C4-2B (cell line): Measurements from ENCODE around the gene MIEF1.

Experiments used
- H3K27ac ChIP-seq: fragments of 450-650 bp; 2 replicates; pipeline ENCODE4 v1.5.1; 2017
- ZFX ChIP-seq: fragments of 450-650 bp; IDR thresholded peaks from 2 replicates; pipeline ENCODE4 v1.6.1; 2017
- TF ChIP-seq, protein P1 (sequence below): fragments of 450-650 bp; conservative IDR thresholded peaks from 2 replicates; pipeline ENCODE4 v1.5.1; 2017; ENCODE audit warnings: mild to moderate bottlenecking

Gene MIEF1

DNA sequence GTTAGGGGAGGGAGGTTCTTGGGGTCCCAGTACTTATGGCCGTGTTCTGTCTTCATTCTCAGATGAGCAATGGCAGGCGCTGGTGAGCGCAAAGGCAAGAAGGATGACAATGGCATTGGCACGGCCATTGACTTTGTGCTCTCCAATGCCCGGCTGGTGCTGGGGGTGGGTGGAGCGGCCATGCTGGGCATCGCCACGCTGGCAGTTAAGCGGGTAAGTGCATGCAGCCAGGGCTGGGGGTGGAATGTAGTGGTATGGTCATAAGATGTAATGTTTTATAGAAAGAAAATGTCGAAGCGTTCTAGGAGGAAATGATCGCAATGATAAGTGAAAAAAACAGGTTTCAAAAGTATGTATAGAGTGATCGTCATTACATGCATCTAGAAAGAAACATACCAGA, 9.1 kb downstream of the MIEF1 start:
- H3K27ac ChIP-seq = no peak overlapping the region
- TF ChIP-seq ZFX = no peak
- TF ChIP-seq, protein P1, sequence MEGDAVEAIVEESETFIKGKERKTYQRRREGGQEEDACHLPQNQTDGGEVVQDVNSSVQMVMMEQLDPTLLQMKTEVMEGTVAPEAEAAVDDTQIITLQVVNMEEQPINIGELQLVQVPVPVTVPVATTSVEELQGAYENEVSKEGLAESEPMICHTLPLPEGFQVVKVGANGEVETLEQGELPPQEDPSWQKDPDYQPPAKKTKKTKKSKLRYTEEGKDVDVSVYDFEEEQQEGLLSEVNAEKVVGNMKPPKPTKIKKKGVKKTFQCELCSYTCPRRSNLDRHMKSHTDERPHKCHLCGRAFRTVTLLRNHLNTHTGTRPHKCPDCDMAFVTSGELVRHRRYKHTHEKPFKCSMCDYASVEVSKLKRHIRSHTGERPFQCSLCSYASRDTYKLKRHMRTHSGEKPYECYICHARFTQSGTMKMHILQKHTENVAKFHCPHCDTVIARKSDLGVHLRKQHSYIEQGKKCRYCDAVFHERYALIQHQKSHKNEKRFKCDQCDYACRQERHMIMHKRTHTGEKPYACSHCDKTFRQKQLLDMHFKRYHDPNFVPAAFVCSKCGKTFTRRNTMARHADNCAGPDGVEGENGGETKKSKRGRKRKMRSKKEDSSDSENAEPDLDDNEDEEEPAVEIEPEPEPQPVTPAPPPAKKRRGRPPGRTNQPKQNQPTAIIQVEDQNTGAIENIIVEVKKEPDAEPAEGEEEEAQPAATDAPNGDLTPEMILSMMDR = no peak

DNA sequence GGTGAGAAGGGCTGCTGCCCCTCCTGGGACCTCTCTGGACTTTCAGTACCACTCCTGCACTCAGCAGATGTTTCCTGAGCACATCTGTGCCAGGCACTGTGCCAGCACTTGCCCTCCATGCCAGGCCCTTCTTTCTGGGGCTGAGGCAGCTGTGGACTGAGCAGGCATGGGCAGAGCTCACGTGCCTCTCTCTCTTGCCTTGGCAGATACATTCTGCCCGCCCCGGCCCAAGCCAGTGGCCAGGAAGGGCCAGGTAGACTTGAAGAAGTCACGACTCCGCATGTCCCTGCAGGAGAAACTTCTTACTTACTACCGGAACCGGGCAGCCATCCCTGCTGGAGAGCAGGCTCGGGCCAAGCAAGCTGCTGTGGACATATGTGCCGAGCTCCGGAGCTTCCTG, 9.9 kb downstream of the MIEF1 start:
- H3K27ac ChIP-seq = no peak overlapping the region
- TF ChIP-seq, protein P1 = no peak
- no peak for TF ChIP-seq ZFX

DNA sequence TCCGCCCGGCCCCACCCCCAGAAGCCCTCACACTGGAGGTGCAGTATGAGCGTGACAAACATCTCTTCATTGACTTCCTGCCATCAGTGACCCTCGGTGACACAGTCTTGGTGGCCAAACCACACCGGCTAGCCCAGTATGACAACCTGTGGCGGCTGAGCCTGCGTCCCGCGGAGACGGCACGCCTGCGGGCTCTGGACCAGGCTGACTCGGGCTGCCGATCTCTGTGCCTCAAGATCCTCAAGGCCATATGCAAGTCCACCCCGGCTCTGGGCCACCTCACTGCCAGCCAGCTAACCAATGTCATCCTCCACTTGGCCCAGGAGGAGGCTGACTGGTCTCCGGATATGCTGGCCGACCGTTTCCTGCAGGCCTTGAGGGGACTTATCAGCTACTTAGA, 11.7 kb downstream of the MIEF1 start:
- TF ChIP-seq, protein P1 = no peak
- no peak for TF ChIP-seq ZFX
- H3K27ac ChIP-seq = no peak overlapping the region

DNA sequence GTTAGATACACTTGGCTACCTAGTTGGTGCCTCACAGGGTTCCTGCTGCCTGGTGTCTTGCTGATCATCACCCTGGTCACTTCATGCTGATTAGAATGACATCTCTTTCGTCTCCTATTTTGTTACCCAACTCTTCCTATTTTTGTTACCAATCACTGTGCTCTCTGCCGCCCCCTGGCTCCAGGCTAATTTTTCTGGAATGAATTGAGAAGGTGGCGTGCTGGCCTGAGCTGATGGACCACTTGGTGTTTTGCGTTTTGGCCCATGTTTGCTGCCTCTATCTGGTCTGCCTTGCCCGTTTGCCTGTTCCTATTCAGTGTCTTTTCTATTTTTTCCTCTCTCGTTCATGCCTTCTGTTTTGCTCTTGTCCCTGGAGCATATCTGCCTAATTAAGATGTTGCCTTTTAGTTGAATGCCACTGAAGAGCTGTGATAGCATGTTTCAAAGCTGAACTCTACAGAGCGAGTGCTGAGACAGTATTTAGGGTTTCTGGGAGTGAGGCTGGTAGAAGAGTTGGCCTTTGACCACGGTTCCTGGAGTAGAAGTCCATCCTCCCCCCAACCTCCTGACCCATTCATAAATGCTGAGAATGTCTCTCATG, 12.4 kb downstream of the MIEF1 start:
- TF ChIP-seq, protein P1 = peak; percentile 88
- TF ChIP-seq ZFX = no peak
- no peak overlapping the region for H3K27ac ChIP-seq

DNA sequence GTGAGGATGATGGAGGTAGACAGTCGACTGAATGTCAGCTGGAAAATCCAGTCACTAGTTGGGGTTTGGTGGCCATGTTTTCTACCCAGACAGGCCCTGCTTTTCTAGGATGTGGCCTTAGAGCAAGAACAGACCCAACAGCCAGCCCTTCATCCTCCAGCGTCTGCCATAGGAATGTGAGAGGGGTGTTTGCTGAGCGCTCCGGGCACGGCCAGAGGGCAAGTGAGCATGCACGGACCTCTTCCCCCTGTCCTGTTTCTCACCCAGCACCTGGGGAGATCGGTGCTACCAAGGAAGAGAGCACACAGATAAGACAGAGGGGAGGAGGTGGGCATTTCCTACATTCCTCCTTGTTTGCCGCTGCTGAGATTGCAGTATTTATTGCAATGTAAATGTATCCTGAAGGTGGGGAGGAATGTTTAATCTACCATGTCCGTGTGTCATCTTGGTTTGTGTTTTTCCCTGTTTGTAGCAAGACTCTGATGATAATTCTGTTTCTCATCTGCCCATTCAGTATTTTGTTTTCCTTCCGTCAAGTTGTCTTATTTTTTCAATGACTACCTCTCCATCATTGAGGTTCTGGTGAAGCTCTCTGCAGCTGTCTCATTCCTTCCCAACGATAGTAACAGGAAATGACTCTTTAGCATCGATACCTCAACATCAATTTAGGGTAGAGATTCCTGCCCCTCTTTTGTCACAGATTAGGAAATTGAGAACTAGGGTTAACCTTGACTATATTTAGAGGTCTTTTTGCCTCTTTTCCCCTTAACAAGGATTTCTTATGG, 13.4 kb downstream of the MIEF1 start:
- H3K27ac ChIP-seq = no peak overlapping the region
- TF ChIP-seq ZFX = no peak
- TF ChIP-seq, protein P1 = no peak

DNA sequence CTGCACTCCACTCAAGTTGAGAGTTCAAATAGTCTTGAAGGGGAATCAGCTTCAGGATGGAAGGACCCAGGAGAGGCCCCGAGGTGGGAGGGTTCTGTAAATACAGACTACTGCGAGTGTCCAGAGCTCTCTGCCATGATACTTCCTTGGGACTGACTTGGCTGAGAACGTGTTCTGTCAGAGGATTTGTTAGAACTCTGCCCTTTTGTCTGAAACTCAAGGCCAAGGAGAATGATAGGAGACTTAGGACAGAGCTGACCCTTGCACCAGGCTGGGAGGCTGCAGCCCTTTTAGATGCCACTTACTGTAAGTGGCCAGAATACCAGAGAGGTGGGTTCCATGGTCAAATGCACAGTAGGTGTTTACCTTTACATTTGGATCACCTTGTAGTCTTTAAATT, 15.4 kb downstream of the MIEF1 start:
- no peak overlapping the region; the same call in 1 of the 2 replicates for H3K27ac ChIP-seq
- TF ChIP-seq, protein P1 = no peak

DNA sequence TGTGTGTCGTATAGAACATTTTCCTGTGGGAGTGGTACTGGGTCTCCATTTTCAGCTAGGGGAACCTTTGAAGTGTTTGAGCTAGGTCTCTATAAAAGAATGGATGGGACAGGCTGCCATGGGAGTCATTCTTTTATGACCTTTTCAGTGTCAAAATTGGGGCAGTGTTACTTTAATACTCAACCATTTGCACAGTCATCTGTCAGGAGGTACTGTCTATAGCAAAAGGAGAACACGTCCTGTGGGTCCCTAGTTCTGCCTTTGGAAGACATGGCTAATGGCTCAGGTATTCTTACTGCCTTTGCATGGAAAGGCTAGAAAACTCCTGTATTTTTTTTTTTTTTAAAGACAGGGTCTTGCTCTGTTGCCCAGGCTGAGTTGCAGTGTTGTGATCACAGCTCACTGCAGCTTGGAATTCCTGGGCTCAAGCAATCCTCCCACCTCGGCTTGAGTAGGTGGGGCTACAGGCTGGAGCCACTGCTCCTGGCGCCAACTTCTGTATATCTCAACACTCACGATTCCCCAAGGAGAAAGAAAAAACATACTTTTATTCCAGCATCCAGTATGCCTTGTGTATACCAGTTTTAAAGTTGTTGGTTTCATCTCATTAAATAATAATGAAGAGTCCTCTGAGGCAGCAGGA, 16.2 kb downstream of the MIEF1 start:
- TF ChIP-seq ZFX = no peak
- TF ChIP-seq, protein P1 = no peak
- H3K27ac ChIP-seq = peak overlapping the region; percentile 100
